HCT116 (cell line): Measurements from ENCODE around the gene MYADML2. TPM values are rescaled to one million over a fixed set of nuclear protein-coding genes. Genes with fewer than 3 reads are reported as not detected.

Experiments used
- ATAC-seq: fragments of 200-7000 bp; cut with Tn5 transposase; 2 replicates; pipeline ENCODE4 v1.9.1; 2020; ENCODE audit warnings: mild to moderate bottlenecking, moderate library complexity
- BruUV-seq: library from RNA; stranded (reverse); fragments of 400-500 nt; replicated peaks from 2 replicates; lab custom pipeline; 2021; lab: Mats Ljungman, UMichigan
- CTCF ChIA-PET: fragments of 300-600 bp; sonication (Branson Sonifier 250); formaldehyde crosslinking; loops from one replicate; lab custom pipeline; 2021; ENCODE audit warnings: antibody characterized with exemption; lab: Charles Lee
- POLR2A ChIA-PET: fragments of 300-600, 350-600 bp; sonication (Branson Sonifier 250); formaldehyde crosslinking; loops from one replicate; lab custom pipeline; 2021; ENCODE audit warnings: antibody characterized with exemption; lab: Charles Lee
- RAD21 ChIA-PET, 2 experiments: fragments of 300-600 bp; sonication (Branson Sonifier 250); formaldehyde crosslinking; loops; one replicate each; lab custom pipeline; 2023; ENCODE audit warnings: low total read pairs in 2 of 2; ENCODE audit not compliant: uncharacterized antibody in 2 of 2, unreplicated experiment in 2 of 2, low non-redundant PET in 1 of 2; lab: Charles Lee
- DNase-seq: peaks from one replicate; pipeline ENCODE4 v3.0.0-alpha.2; 2010; ENCODE audit warnings: low read depth, low spot score
- H2AFZ ChIP-seq: fragments of 200-600 bp; shearing (Covaris generic), sonication (generic); 2 replicates; pipeline ENCODE4 v1.6.1; 2017; ENCODE audit warnings: low read depth, mixed run types, mixed read lengths, antibody characterized with exemption, low read length; ENCODE audit not compliant: poor library complexity, severe bottlenecking
- H3K27ac ChIP-seq: 2 replicates; pipeline ENCODE4 v1.5.1; 2012; ENCODE audit warnings: low read depth, low read length
- H3K27me3 ChIP-seq: fragments of 200-600 bp; sonication (generic); 2 replicates; pipeline ENCODE4 v1.6.1; 2016; ENCODE audit warnings: mixed run types, low read length, mixed read lengths; ENCODE audit not compliant: insufficient read depth
- H3K36me3 ChIP-seq, 2 experiments: fragments of 200-500 bp in 1 of 2; fragments of 200-600 bp in 1 of 2; sonication (Bioruptor generic) in 1 of 2; sonication (generic) in 1 of 2; 2 replicates each; pipeline versions ENCODE4 v1.5.1 to v1.6.1; 2014 to 2016; ENCODE audit warnings: low read length in 2 of 2, inconsistent platforms in 1 of 2, mixed read lengths in 1 of 2, mixed run types in 1 of 2; ENCODE audit not compliant: insufficient read depth in 2 of 2, control insufficient read depth in 1 of 2
- H3K4me1 ChIP-seq, 2 experiments: fragments of 200-600 bp in 1 of 2; sonication (generic) in 1 of 2; 2 replicates each; pipeline versions ENCODE4 v1.5.1 to v1.6.1; 2012 to 2017; ENCODE audit warnings: low read length in 2 of 2, inconsistent platforms in 1 of 2, mild to moderate bottlenecking in 1 of 2, mixed read lengths in 1 of 2, mixed run types in 1 of 2, moderate library complexity in 1 of 2; ENCODE audit not compliant: insufficient read depth in 2 of 2, control insufficient read depth in 1 of 2
- H3K4me2 ChIP-seq: fragments of 200-600 bp; sonication (generic); 2 replicates; pipeline ENCODE4 v1.6.1; 2017; ENCODE audit warnings: mixed run types, low read length, mixed read lengths
- H3K4me3 ChIP-seq, 2 experiments: fragments of 200-600 bp in 1 of 2; sonication (generic) in 1 of 2; replicated peaks in 1 of 2; 2 replicates each; pipeline ENCODE4 v1.5.1; 2011 to 2016; ENCODE audit warnings: low read length in 2 of 2, control low read depth in 1 of 2, low read depth in 1 of 2, mild to moderate bottlenecking in 1 of 2, mixed read lengths in 1 of 2, mixed run types in 1 of 2
- H3K79me2 ChIP-seq: fragments of 200-600 bp; sonication (generic); 2 replicates; pipeline ENCODE4 v1.6.1; 2017; ENCODE audit warnings: mild to moderate bottlenecking, mixed run types, low read length, moderate library complexity, mixed read lengths; ENCODE audit not compliant: insufficient read depth
- H3K9ac ChIP-seq: fragments of 200-600 bp; sonication (generic); 2 replicates; pipeline ENCODE4 v1.6.1; 2016; ENCODE audit warnings: low read length, mixed read lengths
- H3K9me2 ChIP-seq: fragments of 200-600 bp; sonication (generic), shearing (Covaris generic); 2 replicates; pipeline ENCODE4 v1.6.1; 2017; ENCODE audit warnings: mixed run types, mild to moderate bottlenecking, moderate library complexity; ENCODE audit not compliant: insufficient read depth
- H3K9me3 ChIP-seq, 2 experiments: fragments of 200-500 bp in 1 of 2; fragments of 200-600 bp in 1 of 2; sonication (Bioruptor generic) in 1 of 2; sonication (generic) in 1 of 2; 2 replicates each; pipeline ENCODE4 v1.6.1; 2014 to 2017; ENCODE audit warnings: low read length in 2 of 2, mixed read lengths in 2 of 2, inconsistent platforms in 1 of 2, low read depth in 1 of 2, mild to moderate bottlenecking in 1 of 2, mixed run types in 1 of 2, moderate library complexity in 1 of 2; ENCODE audit not compliant: control insufficient read depth in 1 of 2, insufficient read depth in 1 of 2
- H4K20me1 ChIP-seq: fragments of 200-600 bp; sonication (generic), shearing (Covaris generic); 2 replicates; pipeline ENCODE4 v1.6.1; 2017; ENCODE audit warnings: mixed run types, mild to moderate bottlenecking, moderate library complexity; ENCODE audit not compliant: insufficient read depth
- CTCF ChIP-seq, 3 experiments: fragments of 200-600 bp in 1 of 3; sonication (generic) in 1 of 3; IDR thresholded peaks in 2 of 3; conservative IDR thresholded peaks in 1 of 3; 2 replicates each; pipeline ENCODE4 v1.5.1; 2012 to 2017; ENCODE audit warnings: low read depth in 2 of 3, low read length in 2 of 3, antibody characterized with exemption in 1 of 3, borderline replicate concordance in 1 of 3, control low read depth in 1 of 3, mild to moderate bottlenecking in 1 of 3, mixed read lengths in 1 of 3, mixed run types in 1 of 3, moderate library complexity in 1 of 3; ENCODE audit not compliant: insufficient read depth in 1 of 3
- ZFX ChIP-seq: fragments of 450-650 bp; IDR thresholded peaks from 2 replicates; pipeline ENCODE4 v1.6.1; 2017
- intact Hi-C: fragments of 100-400 bp; cut with micrococcal nuclease; formaldehyde crosslinking; loops from 2 replicates; pipeline ENCODE4 v1.10.0; 2022
- total RNA-seq: library from RNA; stranded (reverse); gene quantifications from one replicate; pipeline ENCODE4 v1.2.1, GENCODE V29; 2021; ENCODE audit not compliant: unreplicated experiment

Gene MYADML2
- total RNA-seq, 1 experiment from 2014 or later, result not detected

GRCh38 chr17:81927152-81927652 lies 19.8 kb downstream of the MYADML2 start:
- ATAC-seq (peak; percentile 14; the same call in 1 of the 2 replicates), DNase-seq (no peak)
- Histone ChIP-seq H3K4me2 (peak overlapping the region; percentile 95), H2AFZ (no peak overlapping the region), H3K4me3 (peak overlapping the region; percentile 89 to 93), H3K9ac (peak overlapping the region; percentile 91), H3K79me2 (peaks cover 55% of the 10 kb centered on the region), H3K27me3 (no peaks in the 10 kb centered on the region), H3K9me3 (no peaks in the 10 kb centered on the region), H4K20me1 (no peaks in the 10 kb centered on the region), H3K27ac (peak overlapping the region; percentile 97), H3K36me3 (peaks cover 2 to 9% of the 10 kb centered on the region in 2 experiments; a peak in 2 of 4 replicates), H3K9me2 (no peaks in the 10 kb centered on the region), H3K4me1 (peaks cover 41 to 72% of the 10 kb centered on the region in 2 experiments)
- no peak for TF ChIP-seq CTCF (IDR thresholded peaks at IDR 0.05 in 2 of 3, conservative IDR thresholded peaks at IDR 0.05 in 1 of 3; ENCODE audit: borderline replicate concordance in 1 of 3, insufficient read depth in 1 of 3, low read depth in 2 of 3, low read length in 2 of 3)
- peak; percentile 48 for TF ChIP-seq ZFX
- ChIA-PET RAD21 (interaction anchor here in 1 of 2 experiments (0.7 kb wide), 2 partner anchors 51 to 68 kb away, joined by 3 read pairs; no protein-coding TSS in a partner anchor), CTCF (interaction anchor here (0.7 to 2.1 kb wide), 10 partner anchors 9 to 111 kb away, joined by 4 to 7 read pairs (median 5); partner anchors contain the start of genes CENPX, DCXR and LRRC45), POLR2A (interaction anchor here (0.7 to 4.6 kb wide), 4 partner anchors 10 to 214 kb away, joined by 3 to 18 read pairs (median 6); partner anchors contain the start of genes CENPX, LRRC45 and PYCR1)
- no TSS peak for BruUV-seq
- intact Hi-C loops, result loop anchor here (5.0 kb wide), 1 partner anchor 55 kb away; the partner anchor contains the start of gene ARHGDIA
